Measurements from ENCODE around the gene MAP4.
"Not testable (repeated sequence)": the region's sequence is repeated elsewhere in the genome, so short reads cannot be mapped to it uniquely, and the experiment has no call there.

MAP4 gene

GRCh38 chr3:47838503-47838902 lies 177.7 kb downstream of the MAP4 start:
- no peak for DNase-seq (ENCODE audit: low spot score)

DNA sequence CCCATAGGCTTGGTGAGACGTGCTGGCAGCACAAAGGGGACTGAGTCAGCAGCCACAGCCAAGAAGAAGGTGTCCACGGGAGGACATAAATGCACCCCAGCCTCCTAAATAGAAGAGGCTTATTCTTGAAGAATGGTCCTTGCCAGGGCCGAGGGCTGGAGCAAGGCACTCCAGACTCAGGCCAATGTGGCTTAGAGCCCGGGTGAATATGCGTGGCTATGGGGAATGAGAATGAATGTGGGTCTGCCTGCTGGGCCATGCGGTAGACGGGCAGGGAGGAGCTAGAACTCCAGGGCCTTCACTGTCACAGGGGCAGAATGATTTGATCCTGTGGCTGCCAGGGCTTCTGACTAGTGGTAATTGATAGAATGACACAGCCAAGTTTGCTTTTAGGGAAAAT lies 179.2 kb downstream of the MAP4 start:
- no peak for DNase-seq (ENCODE audit: low spot score)

DNA sequence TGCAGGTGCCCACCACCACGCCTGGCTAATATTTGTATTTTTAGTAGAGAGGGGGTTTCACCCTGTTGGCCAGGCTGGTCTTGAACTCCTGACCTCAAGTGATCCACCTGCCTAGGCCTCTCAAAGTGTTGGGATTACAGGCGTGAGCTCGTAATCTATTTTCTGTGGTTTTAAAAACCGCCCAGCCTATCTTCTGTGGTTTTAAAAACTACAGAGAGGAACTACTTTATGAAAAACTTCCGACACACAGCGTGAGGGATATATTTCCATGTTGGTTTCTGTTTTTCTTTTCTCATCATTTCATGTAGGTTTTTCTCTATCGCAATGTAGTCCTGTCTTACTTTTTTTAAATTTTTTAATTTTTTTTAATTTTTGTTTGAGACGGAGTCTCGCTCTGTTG lies 186.7 kb downstream of the MAP4 start:
- DNase-seq (ENCODE audit: low spot score): not testable (repeated sequence)

GRCh38 chr3:47825590-47825989 lies 190.6 kb downstream of the MAP4 start:
- no peak for DNase-seq (ENCODE audit: low spot score)

GRCh38 chr3:47824541-47825473 lies 191.4 kb downstream of the MAP4 start:
- DNase-seq (ENCODE audit: low spot score): peak; percentile 95

- DNase-seq (ENCODE audit: low spot score): no peak
These were observed 198.6 kb downstream of the MAP4 start for GRCh38 chr3:47817609-47818008.

DNA sequence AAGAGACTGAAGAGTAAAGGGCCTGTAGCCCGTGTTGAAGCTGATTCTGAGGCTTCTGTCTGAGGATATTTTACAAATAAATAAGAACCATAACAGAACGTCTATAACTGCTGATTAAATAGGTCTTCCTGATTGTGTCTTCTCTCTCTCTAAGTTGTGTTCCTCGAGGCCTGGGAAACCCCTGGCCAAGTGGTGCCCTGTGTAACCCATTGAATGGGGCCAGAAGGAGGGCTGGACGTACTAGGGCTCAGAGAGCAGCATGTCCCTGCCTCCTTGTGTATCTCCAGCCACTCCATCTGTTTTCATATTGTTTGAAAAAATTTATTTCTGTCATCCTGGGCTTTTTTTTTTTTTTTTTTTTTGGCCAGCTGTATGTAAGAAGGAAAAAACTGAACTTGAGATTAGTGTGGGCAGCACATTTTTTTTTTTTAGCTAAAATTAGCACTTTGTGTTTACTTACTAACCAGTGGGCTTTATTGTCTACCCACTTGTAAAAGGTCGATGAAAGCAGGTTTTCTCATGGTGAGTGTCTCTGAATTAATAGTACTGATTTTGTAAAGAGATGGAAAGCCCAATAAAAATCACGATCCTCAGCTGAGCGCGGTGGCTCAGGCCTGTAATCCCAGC lies 202.6 kb downstream of the MAP4 start:
- DNase-seq (ENCODE audit: low spot score): no peak

DNA sequence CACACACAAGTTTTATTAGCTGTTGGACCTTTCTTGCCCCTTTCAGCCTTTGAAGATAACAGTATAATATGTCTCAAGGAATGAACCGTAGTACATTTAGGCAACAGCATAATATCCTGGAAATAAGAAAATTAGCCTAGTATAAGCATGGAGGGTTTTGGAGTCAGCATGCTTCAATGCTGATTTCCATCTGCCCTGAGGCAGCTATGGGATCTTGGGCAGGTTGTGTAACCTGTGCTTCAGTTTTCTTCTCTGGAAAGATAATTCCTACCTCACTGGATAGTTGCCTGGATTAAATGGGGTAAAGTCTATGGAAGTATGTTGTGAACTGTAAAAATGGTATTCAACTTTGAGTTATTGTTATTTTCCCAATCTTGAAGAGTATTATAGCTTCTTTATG lies 211.6 kb downstream of the MAP4 start:
- no peak for DNase-seq (ENCODE audit: low spot score)

GRCh38 chr3:47803480-47804025 lies 212.7 kb downstream of the MAP4 start:
- no peak for DNase-seq (ENCODE audit: low spot score)

DNA sequence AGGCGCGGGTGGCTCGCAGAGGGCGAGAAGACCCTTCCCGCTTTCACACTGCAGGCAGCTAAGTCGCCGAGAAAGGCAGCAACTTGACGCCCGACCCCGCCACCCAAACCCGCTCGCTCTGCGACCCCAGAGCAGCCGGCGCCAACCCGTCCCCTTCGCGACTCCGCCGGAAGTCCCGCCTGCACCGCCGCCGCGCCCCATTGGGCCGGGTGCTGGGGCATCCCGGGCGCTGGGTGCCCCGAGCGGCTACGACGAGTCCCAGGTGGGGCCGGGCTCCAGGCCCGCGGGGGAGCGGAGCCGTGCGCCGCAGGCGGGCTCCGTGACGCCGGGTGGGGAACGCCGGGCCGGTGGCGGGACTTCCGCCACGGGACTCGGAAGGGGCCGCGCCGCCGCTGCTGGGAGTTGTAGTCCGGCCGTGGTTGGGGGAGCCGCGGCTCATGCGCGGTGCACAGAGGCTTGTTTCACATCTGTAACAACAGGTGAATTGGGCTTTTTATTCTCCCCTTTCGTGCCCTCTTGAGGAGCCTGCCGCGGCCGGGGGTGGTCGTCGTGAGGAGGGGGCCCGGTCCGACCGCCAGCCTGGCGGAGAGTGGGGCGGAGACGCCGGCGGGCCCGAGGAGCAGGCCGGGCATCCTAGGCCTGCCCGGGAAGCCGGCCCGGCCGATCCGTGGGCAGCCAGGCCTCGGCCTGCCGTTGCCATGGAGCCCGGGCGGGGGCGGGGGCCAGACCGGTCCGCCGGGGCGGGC lies 213.3 kb downstream of the MAP4 start, which contains the start of gene DHX30:
TSS of gene DHX30 (plus strand) at position 405 of the 746 bp plus-strand sequence. CDS start 7,546 bp downstream, outside the sequence.
- DNase-seq (ENCODE audit: low spot score): peak; percentile 89
